Measurements from ENCODE around the gene ZNF77.
A peak's percentile ranks its signal among the peaks of the same experiment; 100 is the strongest.
"Not testable (repeated sequence)": the region's sequence is repeated elsewhere in the genome, so short reads cannot be mapped to it uniquely, and the experiment has no call there.

ZNF77 gene

DNA sequence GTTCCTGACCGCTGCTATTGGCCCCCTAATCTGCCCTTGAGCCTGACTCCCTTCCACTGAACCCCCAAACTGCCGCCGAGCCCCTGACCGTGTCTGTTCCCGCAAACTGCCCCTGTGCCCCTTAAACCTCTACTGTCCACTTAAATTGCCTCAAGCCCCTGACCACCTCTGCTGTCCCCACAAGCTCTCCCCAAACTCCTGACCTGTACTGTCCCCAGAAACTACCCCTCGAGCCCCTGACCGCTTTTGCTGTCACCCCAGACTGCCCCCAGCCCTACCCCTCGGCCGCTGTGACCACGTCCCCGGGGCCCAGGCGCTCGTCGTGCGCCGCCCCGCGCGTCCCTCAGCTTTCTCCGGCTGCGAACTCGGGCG lies 382 bp downstream of the ZNF77 start:
- H3K9ac ChIP-seq (ENCODE audit: low read length), result peak overlapping the region; percentile 52
- H3K4me3 ChIP-seq (ENCODE audit: low read length), result peak overlapping the region; percentile 81
- H3K4me1 ChIP-seq (ENCODE audit: control insufficient read depth, low read depth, low read length), result no peaks in the 10 kb centered on the region
- peaks cover 3% of the 10 kb centered on the region for H3K36me3 ChIP-seq (ENCODE audit: control insufficient read depth, low read depth, low read length)
- no peaks in the 10 kb centered on the region for H3K27me3 ChIP-seq (ENCODE audit: control insufficient read depth, insufficient read depth, low read length)
- H3K9me3 ChIP-seq (ENCODE audit: control insufficient read depth, low read depth, low read length), result no peaks in the 10 kb centered on the region
- H3K27ac ChIP-seq (ENCODE audit: low read length), result no peak overlapping the region

DNA sequence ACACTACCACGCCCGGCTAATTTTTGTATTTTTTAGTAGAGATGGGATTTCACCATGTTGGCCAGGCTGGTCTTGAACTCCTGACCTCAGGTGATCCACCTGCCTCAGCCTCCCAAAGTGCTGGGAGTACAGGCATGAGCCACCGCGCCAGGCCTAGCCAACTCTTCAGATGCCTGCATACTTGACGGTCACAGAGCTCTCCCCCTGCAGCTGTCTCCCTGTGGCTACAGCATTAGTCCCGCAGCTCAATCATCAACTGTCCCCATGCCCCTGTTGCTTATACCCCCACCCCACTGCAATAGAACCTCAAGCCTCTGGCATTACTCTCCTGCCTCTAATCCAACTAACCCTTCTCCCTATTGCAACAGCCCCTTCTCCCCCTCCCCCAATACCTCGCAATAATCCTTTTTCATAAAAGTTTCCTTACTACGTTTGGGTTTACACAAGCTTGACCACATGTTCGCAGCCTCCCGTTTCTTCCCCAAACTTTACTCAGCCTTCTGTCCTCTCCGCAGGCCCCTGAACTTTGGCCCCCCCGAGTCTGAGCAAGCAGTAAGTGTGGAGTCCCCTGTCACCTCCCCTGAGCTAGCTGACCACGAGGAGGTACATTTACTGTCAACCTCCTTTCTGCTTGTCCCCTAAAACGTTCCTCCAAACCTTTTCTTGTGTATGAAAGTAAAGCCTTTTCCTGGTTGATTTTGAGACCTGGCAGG lies 1.7 kb downstream of the ZNF77 start:
- Histone ChIP-seq H3K9ac (ENCODE audit: low read length) (no peak overlapping the region), H3K4me1 (ENCODE audit: control insufficient read depth, low read depth, low read length) (no peaks in the 10 kb centered on the region), H3K27me3 (ENCODE audit: control insufficient read depth, insufficient read depth, low read length) (no peaks in the 10 kb centered on the region), H3K4me3 (ENCODE audit: low read length) (no peak overlapping the region), H3K9me3 (ENCODE audit: control insufficient read depth, low read depth, low read length) (no peaks in the 10 kb centered on the region), H3K36me3 (ENCODE audit: control insufficient read depth, low read depth, low read length) (peaks cover 6% of the 10 kb centered on the region), H3K27ac (ENCODE audit: low read length) (no peak overlapping the region)

- not testable (repeated sequence) for H3K27ac ChIP-seq (ENCODE audit: low read length); H3K4me1 ChIP-seq (ENCODE audit: control insufficient read depth, low read depth, low read length); H3K9ac ChIP-seq (ENCODE audit: low read length); H3K27me3 ChIP-seq (ENCODE audit: control insufficient read depth, insufficient read depth, low read length); H3K4me3 ChIP-seq (ENCODE audit: low read length)
- H3K36me3 ChIP-seq (ENCODE audit: control insufficient read depth, low read depth, low read length), result peaks cover 27% of the 10 kb centered on the region
- peaks cover 20% of the 10 kb centered on the region for H3K9me3 ChIP-seq (ENCODE audit: control insufficient read depth, low read depth, low read length)
Observed at GRCh38 chr19:2935863-2936262, 8.9 kb downstream of the ZNF77 start.

DNA sequence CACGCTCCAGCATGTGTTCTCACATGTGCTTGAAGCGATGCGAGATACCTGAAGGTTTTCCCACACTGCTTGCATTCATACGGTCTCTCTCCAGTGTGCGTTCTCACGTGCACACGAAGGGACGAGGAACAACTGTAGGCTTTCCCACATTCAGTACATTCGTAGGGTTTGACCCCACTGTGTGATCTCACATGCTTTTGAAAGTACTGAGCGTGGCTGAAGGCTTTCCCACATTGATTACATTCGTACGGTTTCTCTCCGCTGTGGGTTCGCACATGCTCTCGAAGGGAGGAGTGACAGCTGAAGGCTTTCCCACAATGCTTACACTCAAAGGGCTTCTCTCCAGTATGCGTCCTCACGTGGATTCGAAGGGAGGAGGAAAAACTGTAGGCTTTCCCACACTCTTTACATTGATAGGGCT lies 11.3 kb downstream of the ZNF77 start:
- H3K27me3 ChIP-seq (ENCODE audit: control insufficient read depth, insufficient read depth, low read length), result no peaks in the 10 kb centered on the region
- H3K4me1 ChIP-seq (ENCODE audit: control insufficient read depth, low read depth, low read length), result no peaks in the 10 kb centered on the region
- peaks cover 20% of the 10 kb centered on the region for H3K36me3 ChIP-seq (ENCODE audit: control insufficient read depth, low read depth, low read length)
- H3K27ac ChIP-seq (ENCODE audit: low read length), result no peak overlapping the region
- peaks cover 20% of the 10 kb centered on the region for H3K9me3 ChIP-seq (ENCODE audit: control insufficient read depth, low read depth, low read length)
- H3K9ac ChIP-seq (ENCODE audit: low read length), result no peak overlapping the region
- H3K4me3 ChIP-seq (ENCODE audit: low read length), result no peak overlapping the region

DNA sequence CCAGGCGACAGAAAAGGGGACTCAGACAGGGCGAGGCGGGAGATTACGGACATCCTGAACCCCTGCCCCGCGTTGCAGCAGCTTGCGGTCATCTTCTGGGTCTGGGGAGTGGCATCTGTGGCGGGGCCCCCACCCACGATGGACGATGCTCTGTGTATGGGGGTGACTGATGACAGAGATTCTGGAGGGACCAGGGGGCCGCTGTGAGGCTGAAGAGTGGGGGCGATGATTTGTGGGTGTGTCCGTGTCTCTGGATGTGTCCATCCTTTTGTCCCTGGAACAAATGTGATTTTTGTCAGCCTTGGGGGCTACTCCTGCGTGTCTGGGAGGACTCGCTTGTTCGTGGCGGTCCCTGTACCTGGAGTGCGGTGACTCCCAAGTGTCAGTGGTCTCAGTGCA lies 17.7 kb downstream of the ZNF77 start:
- H3K9ac ChIP-seq (ENCODE audit: low read length), result no peak overlapping the region
- H3K36me3 ChIP-seq (ENCODE audit: control insufficient read depth, low read depth, low read length), result no peaks in the 10 kb centered on the region
- H3K27me3 ChIP-seq (ENCODE audit: control insufficient read depth, insufficient read depth, low read length), result no peaks in the 10 kb centered on the region
- no peak overlapping the region for H3K4me3 ChIP-seq (ENCODE audit: low read length)
- no peak overlapping the region for H3K27ac ChIP-seq (ENCODE audit: low read length)
- no peaks in the 10 kb centered on the region for H3K9me3 ChIP-seq (ENCODE audit: control insufficient read depth, low read depth, low read length)
- peaks cover 5% of the 10 kb centered on the region for H3K4me1 ChIP-seq (ENCODE audit: control insufficient read depth, low read depth, low read length)

- Histone ChIP-seq H3K9me3 (ENCODE audit: control insufficient read depth, low read depth, low read length) (no peaks in the 10 kb centered on the region), H3K4me3 (ENCODE audit: low read length) (no peak overlapping the region), H3K27me3 (ENCODE audit: control insufficient read depth, insufficient read depth, low read length) (no peaks in the 10 kb centered on the region), H3K4me1 (ENCODE audit: control insufficient read depth, low read depth, low read length) (peaks cover 5% of the 10 kb centered on the region), H3K36me3 (ENCODE audit: control insufficient read depth, low read depth, low read length) (no peaks in the 10 kb centered on the region), H3K9ac (ENCODE audit: low read length) (no peak overlapping the region), H3K27ac (ENCODE audit: low read length) (no peak overlapping the region)
Observed at GRCh38 chr19:2926341-2927031, 18.3 kb downstream of the ZNF77 start.

DNA sequence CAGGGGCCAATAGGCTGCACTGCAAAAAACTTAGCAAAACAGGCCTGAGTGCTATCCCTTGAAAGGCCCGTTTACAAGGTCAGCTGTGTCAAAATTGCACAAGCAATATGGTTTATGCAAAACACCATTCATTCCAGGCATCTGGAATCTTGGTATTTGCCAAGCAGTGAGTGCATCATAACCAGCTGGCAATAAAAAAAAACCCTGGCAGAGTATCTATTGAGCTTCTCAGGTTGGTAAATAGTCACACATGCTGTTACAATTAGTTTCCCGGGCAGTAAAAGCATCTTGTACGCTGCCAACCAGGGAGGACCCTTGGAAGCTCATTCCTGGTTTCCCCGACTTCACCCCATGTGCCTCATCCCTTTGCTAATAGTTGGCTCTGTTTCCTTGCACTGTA lies 21.3 kb downstream of the ZNF77 start:
- Histone ChIP-seq H3K9me3 (ENCODE audit: control insufficient read depth, low read depth, low read length) (no peaks in the 10 kb centered on the region), H3K4me3 (ENCODE audit: low read length) (no peak overlapping the region), H3K27ac (ENCODE audit: low read length) (no peak overlapping the region), H3K36me3 (ENCODE audit: control insufficient read depth, low read depth, low read length) (no peaks in the 10 kb centered on the region), H3K27me3 (ENCODE audit: control insufficient read depth, insufficient read depth, low read length) (no peaks in the 10 kb centered on the region), H3K9ac (ENCODE audit: low read length) (no peak overlapping the region), H3K4me1 (ENCODE audit: control insufficient read depth, low read depth, low read length) (peaks cover 5% of the 10 kb centered on the region)

- H3K9ac ChIP-seq (ENCODE audit: low read length), result no peak overlapping the region
- peaks cover 3% of the 10 kb centered on the region for H3K36me3 ChIP-seq (ENCODE audit: control insufficient read depth, low read depth, low read length)
- H3K9me3 ChIP-seq (ENCODE audit: control insufficient read depth, low read depth, low read length), result peaks cover 3% of the 10 kb centered on the region
- H3K27ac ChIP-seq (ENCODE audit: low read length), result no peak overlapping the region
- no peak overlapping the region for H3K4me3 ChIP-seq (ENCODE audit: low read length)
- H3K27me3 ChIP-seq (ENCODE audit: control insufficient read depth, insufficient read depth, low read length), result no peaks in the 10 kb centered on the region
- peaks cover 5% of the 10 kb centered on the region for H3K4me1 ChIP-seq (ENCODE audit: control insufficient read depth, low read depth, low read length)
Observed at GRCh38 chr19:2922987-2923386, 21.8 kb downstream of the ZNF77 start.

GRCh38 chr19:2917275-2918184 lies 27.2 kb downstream of the ZNF77 start:
- peaks cover 21% of the 10 kb centered on the region for H3K36me3 ChIP-seq (ENCODE audit: control insufficient read depth, low read depth, low read length)

DNA sequence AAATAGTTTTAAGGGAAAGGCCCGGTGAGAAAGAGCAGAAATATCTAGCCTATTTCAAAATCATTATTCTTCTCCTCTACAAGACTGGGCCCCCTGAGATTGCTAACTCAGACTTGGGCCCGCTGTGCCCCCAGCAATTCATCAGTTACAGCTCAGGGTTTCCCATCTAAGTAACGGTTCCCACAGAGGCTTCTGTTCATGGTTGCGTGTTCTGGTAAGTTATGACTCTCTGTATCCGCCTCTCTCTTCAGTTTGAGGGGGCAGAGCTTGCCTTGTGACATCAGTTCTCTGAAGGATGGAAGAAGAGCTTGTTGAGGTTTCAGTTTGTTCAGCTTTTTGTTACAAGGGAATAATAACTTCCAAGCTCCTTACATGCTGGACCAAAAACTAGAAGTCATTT lies 32.5 kb downstream of the ZNF77 start:
- H3K9ac ChIP-seq (ENCODE audit: low read length), result no peak overlapping the region
- no peak overlapping the region for H3K4me3 ChIP-seq (ENCODE audit: low read length)
- H3K27ac ChIP-seq (ENCODE audit: low read length), result no peak overlapping the region
- H3K36me3 ChIP-seq (ENCODE audit: control insufficient read depth, low read depth, low read length), result peaks cover 11% of the 10 kb centered on the region
- no peaks in the 10 kb centered on the region for H3K27me3 ChIP-seq (ENCODE audit: control insufficient read depth, insufficient read depth, low read length)
- H3K4me1 ChIP-seq (ENCODE audit: control insufficient read depth, low read depth, low read length), result no peaks in the 10 kb centered on the region
- H3K9me3 ChIP-seq (ENCODE audit: control insufficient read depth, low read depth, low read length), result peaks cover 5% of the 10 kb centered on the region

More at GRCh38 chr19:2917275-2918184, 27.2 kb downstream of the ZNF77 start:
- Histone ChIP-seq H3K9ac (ENCODE audit: low read length) (no peak overlapping the region), H3K4me1 (ENCODE audit: control insufficient read depth, low read depth, low read length) (no peaks in the 10 kb centered on the region), H3K27me3 (ENCODE audit: control insufficient read depth, insufficient read depth, low read length) (no peaks in the 10 kb centered on the region), H3K9me3 (ENCODE audit: control insufficient read depth, low read depth, low read length) (peaks cover 15% of the 10 kb centered on the region), H3K27ac (ENCODE audit: low read length) (no peak overlapping the region), H3K4me3 (ENCODE audit: low read length) (no peak overlapping the region)

DNA sequence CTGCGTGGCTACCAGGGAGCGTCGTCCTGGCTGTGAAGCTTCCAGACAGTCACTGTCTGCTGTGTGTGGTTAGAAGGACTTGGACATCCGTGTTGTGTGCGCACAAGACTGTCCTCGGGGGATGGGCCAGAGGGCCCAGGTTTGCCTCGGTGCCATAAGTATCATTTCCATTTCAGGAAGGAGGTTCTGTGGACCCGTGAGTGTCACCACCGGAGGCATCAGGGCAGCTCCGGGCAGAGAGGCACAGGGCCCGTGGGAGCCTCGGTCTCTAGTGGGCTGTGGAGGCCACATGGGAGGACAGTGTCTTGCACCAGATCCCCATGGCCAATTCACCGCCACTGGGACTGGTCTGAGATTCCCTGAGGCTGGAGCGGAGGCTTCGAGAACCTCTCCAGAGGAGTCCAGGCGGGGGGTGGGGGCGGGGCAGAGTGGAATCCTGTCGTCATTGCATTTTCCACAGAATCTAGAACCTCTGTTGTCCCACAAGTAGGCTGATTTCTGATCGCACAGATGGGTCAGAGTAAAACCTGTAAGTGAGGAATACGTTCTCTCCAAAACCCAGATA lies 38.1 kb downstream of the ZNF77 start:
- Histone ChIP-seq H3K27ac (ENCODE audit: low read length) (no peak overlapping the region), H3K27me3 (ENCODE audit: control insufficient read depth, insufficient read depth, low read length) (no peaks in the 10 kb centered on the region), H3K9me3 (ENCODE audit: control insufficient read depth, low read depth, low read length) (no peaks in the 10 kb centered on the region), H3K9ac (ENCODE audit: low read length) (no peak overlapping the region), H3K36me3 (ENCODE audit: control insufficient read depth, low read depth, low read length) (no peaks in the 10 kb centered on the region), H3K4me1 (ENCODE audit: control insufficient read depth, low read depth, low read length) (no peaks in the 10 kb centered on the region), H3K4me3 (ENCODE audit: low read length) (no peak overlapping the region)

All from iPS-18a (cell line).